Body of pancreas (tissue), 4 donors: ENCODE results near the gene DUSP5.

Source experiments
- CTCF ChIP-seq, 7 experiments: fragments of 450-650 bp in 4 of 7; fragments of 200-600 bp in 3 of 7; sonication (generic) in 3 of 7; IDR thresholded peaks; one replicate each; pipeline ENCODE4 v1.5.1; 2016 to 2019; ENCODE audit warnings: antibody characterized with exemption in 7 of 7
- POLR2A ChIP-seq, 3 donors: fragments of 450-650 bp; IDR thresholded peaks; one replicate each; pipeline ENCODE4 v1.6.1; 2016; ENCODE audit warnings: antibody characterized with exemption in 3 of 3, mild to moderate bottlenecking in 2 of 3

- TF ChIP-seq POLR2A (IDR thresholded peaks at IDR 0.05), result no peak
- no peak for TF ChIP-seq CTCF (IDR thresholded peaks at IDR 0.05)
Measured at GRCh38 chr10:110457851-110458250, 39.9 kb upstream of the DUSP5 start.
